ENCODE measurements around the gene LIPM. TPM values are rescaled to one million over a fixed set of nuclear protein-coding genes. Genes with fewer than 3 reads are reported as not detected.

The LIPM gene
- total RNA-seq, 4 donors from 2014 or later, result not detected

DNA sequence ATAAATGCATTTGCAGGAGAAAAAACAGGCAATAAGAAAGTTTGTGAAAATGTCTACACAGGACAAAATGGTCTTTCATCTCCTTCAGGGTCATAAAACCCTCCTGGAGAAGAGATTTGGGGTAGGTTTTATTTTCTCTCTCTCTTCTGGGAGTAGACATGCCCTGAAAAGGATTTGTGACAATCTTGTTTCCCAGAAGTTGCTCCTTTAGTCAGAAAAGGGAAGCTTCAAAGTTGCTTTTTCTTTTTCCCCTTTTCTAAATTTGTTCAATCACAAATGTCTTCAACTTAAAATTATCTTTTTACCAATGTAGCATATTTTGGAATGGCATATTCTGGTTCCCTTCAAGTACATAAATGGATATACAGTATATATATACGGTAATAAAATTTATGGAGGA, 58.5 kb downstream of the LIPM start:
- 0 to 50% methylated on average over 1 of the region's 1 CpG for WGBS, 2 donors (ENCODE audit: low coverage in 1 of 2)
- H3K9me3 ChIP-seq, result no peaks in the 10 kb centered on the region
- ATAC-seq, result no peak

DNA sequence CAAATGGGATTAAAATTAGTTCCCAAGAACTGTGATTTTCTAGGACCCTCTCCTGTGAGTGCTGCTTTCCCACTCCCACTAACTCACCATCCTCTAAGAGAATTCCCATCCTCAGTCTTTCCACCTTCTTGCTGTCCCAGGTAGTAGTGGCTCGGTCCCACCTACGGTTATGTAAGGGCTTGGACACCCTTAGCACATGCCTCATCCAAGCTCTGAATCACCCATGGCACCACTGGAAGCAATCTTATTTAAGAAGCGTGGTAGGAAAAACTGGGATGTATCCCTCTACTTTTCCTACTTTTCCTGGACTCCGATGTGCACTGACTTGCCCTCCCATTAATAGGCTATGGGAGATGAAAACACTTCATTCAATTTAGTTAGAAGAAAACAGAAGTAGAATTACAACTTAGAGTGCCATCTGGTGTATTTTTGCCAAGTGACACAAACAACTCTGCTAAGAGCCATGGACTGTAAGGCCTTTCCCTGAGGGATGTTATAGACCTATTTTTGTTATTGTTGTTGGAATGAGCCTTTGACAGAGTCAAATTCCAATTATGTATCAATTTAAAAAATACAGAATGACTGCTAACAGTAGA, 62.8 kb downstream of the LIPM start:
- TF ChIP-seq EP300 (IDR thresholded peaks at IDR 0.05) (no peak), POLR2A (IDR thresholded peaks at IDR 0.05) (no peak), POLR2AphosphoS5 (IDR thresholded peaks at IDR 0.05) (no peak)
- TF ChIP-seq, protein P1, sequence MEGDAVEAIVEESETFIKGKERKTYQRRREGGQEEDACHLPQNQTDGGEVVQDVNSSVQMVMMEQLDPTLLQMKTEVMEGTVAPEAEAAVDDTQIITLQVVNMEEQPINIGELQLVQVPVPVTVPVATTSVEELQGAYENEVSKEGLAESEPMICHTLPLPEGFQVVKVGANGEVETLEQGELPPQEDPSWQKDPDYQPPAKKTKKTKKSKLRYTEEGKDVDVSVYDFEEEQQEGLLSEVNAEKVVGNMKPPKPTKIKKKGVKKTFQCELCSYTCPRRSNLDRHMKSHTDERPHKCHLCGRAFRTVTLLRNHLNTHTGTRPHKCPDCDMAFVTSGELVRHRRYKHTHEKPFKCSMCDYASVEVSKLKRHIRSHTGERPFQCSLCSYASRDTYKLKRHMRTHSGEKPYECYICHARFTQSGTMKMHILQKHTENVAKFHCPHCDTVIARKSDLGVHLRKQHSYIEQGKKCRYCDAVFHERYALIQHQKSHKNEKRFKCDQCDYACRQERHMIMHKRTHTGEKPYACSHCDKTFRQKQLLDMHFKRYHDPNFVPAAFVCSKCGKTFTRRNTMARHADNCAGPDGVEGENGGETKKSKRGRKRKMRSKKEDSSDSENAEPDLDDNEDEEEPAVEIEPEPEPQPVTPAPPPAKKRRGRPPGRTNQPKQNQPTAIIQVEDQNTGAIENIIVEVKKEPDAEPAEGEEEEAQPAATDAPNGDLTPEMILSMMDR (IDR thresholded peaks at IDR 0.05), result no peak
- ATAC-seq, result no peak
- no peaks in the 10 kb centered on the region for H3K4me1 ChIP-seq

More for the DNA sequence above, 58.5 kb downstream of the LIPM start:
- Histone ChIP-seq H3K4me1 (no peaks in the 10 kb centered on the region), H3K4me3 (no peak overlapping the region), H3K36me3 (no peaks in the 10 kb centered on the region), H3K27ac (no peak overlapping the region), H3K27me3 (no peaks in the 10 kb centered on the region)
- TF ChIP-seq, protein P1 (IDR thresholded peaks at IDR 0.05), result no peak

DNA sequence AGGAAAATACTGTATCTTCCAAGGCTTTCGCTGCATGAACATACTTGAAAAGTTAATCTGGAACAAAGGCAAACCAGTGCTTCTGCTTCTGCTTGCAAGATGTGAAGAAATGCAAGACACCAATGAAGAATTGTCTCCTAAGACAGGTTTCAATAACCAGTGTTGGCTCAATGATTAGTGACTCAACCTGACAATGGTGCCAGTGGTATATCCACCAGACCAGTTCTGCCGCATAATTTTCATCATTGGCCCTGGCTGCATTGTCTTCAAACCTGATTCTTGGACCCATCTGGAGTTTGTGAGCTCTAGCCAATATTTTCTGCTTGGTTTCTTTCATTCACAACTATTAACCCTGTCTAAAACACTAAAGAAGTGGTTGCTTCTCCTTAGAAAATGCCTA, 63.9 kb downstream of the LIPM start:
- Histone ChIP-seq H3K27me3 (no peaks in the 10 kb centered on the region), H3K4me1 (no peaks in the 10 kb centered on the region), H3K36me3 (no peaks in the 10 kb centered on the region), H3K9me3 (no peaks in the 10 kb centered on the region), H3K27ac (no peak overlapping the region), H3K4me3 (no peak overlapping the region)
- ATAC-seq, result no peak
- TF ChIP-seq, protein P1 (IDR thresholded peaks at IDR 0.05), result no peak
- TF ChIP-seq EP300 (IDR thresholded peaks at IDR 0.05) (no peak), POLR2A (IDR thresholded peaks at IDR 0.05) (no peak), POLR2AphosphoS5 (IDR thresholded peaks at IDR 0.05) (no peak)
- 91 to 95% methylated on average over 2 of the region's 2 CpGs for WGBS, 2 donors (ENCODE audit: low coverage in 1 of 2)

More for the DNA sequence above, 62.8 kb downstream of the LIPM start:
- no peak overlapping the region for H3K4me3 ChIP-seq
- no peaks in the 10 kb centered on the region for H3K9me3 ChIP-seq
- 93 to 96% methylated on average over 3 to 4 of the region's 4 CpGs for WGBS, 2 donors (ENCODE audit: low coverage in 1 of 2)
- no peaks in the 10 kb centered on the region for H3K27me3 ChIP-seq
- H3K36me3 ChIP-seq, result no peaks in the 10 kb centered on the region
- H3K27ac ChIP-seq, result no peak overlapping the region

DNA sequence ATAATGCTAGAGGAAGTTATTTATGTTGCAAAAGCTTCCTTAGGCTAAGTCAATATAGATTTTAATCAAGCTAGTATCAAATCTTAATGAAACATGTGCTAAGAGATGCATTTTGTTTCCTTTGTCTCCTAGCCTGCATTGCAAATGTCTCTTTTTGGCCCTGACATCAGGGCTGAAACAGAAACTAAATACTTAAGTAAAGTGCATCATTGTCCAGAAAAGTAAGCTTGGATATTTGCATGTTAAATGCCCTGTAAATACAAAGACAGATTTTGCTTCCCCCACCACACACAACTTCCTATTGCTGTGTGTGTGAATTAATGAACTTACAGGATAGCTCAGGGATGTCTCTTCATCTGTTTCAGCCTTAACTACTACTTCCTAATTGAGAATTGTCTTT, 67.6 kb downstream of the LIPM start:
- no peaks in the 10 kb centered on the region for H3K36me3 ChIP-seq
- H3K4me1 ChIP-seq, result no peaks in the 10 kb centered on the region
- no peaks in the 10 kb centered on the region for H3K9me3 ChIP-seq
- TF ChIP-seq POLR2AphosphoS5 (IDR thresholded peaks at IDR 0.05) (no peak), EP300 (IDR thresholded peaks at IDR 0.05) (no peak), POLR2A (IDR thresholded peaks at IDR 0.05) (no peak)
- TF ChIP-seq, protein P1 (IDR thresholded peaks at IDR 0.05), result no peak
- ATAC-seq, result no peak
- H3K27ac ChIP-seq, result no peak overlapping the region
- H3K4me3 ChIP-seq, result no peak overlapping the region
- no peaks in the 10 kb centered on the region for H3K27me3 ChIP-seq

Other genes starting within 250 kb of the LIPM start
- 10 to 100 TPM in 3 of 4 donors, 1 to 10 TPM in 1; 9.4 to 25.1 (median 15.3) TPM for gene RNLS, start 219.4 kb upstream of the LIPM start, total RNA-seq
- under 1 TPM in 2 of 4 donors, not detected in 2; 0.12 to 0.13 TPM for gene LIPJ, start 216.0 kb upstream of the LIPM start, total RNA-seq
- not detected for gene LIPF, start 138.3 kb upstream of the LIPM start, total RNA-seq
- not detected for gene LIPK, start 96.5 kb upstream of the LIPM start, total RNA-seq
- gene LIPN, start 42.7 kb upstream of the LIPM start, total RNA-seq, result under 1 TPM in 1 of 4 donors, not detected in 3; 0.94 TPM
- gene ANKRD22, start 49.1 kb downstream of the LIPM start, total RNA-seq, result under 1 TPM in 1 of 4 donors, not detected in 3; 0.96 TPM
- 10 to 100 TPM; 14.4 to 26.3 (median 22.3) TPM for gene STAMBPL1, start 77.5 kb downstream of the LIPM start, total RNA-seq
- 1,000 to 10,000 TPM; 5,887 to 9,086 (median 7,887) TPM for gene ACTA2, start 150.0 kb downstream of the LIPM start, total RNA-seq
- 10 to 100 TPM; 15.0 to 27.5 (median 19.6) TPM for gene FAS, start 188.1 kb downstream of the LIPM start, total RNA-seq